IMR-90 (cell line): ENCODE results near the gene KRTAP20-1. TPM values are rescaled to one million over a fixed set of nuclear protein-coding genes. Genes with fewer than 3 reads are reported as not detected.

Source experiments
- ATAC-seq: fragments of 200-7000 bp; cut with Tn5 transposase; 2 replicates; pipeline ENCODE4 v1.9.1; 2020; ENCODE audit warnings: low read depth, mild to moderate bottlenecking, moderate library complexity
- BruUV-seq: library from RNA; stranded (reverse); fragments of 400-500 nt; replicated peaks from 2 replicates; lab custom pipeline; 2021; lab: Mats Ljungman, UMichigan
- CTCF ChIA-PET: fragments of 300-600 bp; formaldehyde crosslinking; extraction: SDS; loops from one replicate; lab custom pipeline; 2021; ENCODE audit warnings: antibody characterized with exemption; lab: Yijun Ruan, JAX
- POLR2A ChIA-PET: fragments of 300-600 bp; sonication (Branson Sonifier 250); formaldehyde crosslinking; loops from one replicate; lab custom pipeline; 2022; ENCODE audit warnings: antibody characterized with exemption; ENCODE audit not compliant: unreplicated experiment; lab: Charles Lee
- DNase-seq: peaks from one replicate; pipeline ENCODE4 v3.0.0; 2013
- H2AFZ ChIP-seq: replicated peaks from 2 replicates; pipeline ENCODE3; 2013; ENCODE audit warnings: low read length, mild to moderate bottlenecking; ENCODE audit not compliant: poor library complexity
- H2AK5ac ChIP-seq: 2 replicates; pipeline ENCODE4 v1.6.1; 2013; ENCODE audit warnings: low read depth, low read length, inconsistent platforms
- H2AK9ac ChIP-seq: replicated peaks from 2 replicates; pipeline ENCODE3; 2013; ENCODE audit warnings: mild to moderate bottlenecking, low read depth, low read length, moderate library complexity; ENCODE audit not compliant: poor library complexity
- H2BK120ac ChIP-seq: 2 replicates; pipeline ENCODE4 v1.6.1; 2013; ENCODE audit warnings: low read depth, low read length, inconsistent platforms
- H2BK15ac ChIP-seq: 3 replicates; pipeline ENCODE4 v1.6.1; 2013; ENCODE audit warnings: low read depth, low read length, inconsistent platforms
- H2BK20ac ChIP-seq: 2 replicates; pipeline ENCODE4 v1.6.1; 2013; ENCODE audit warnings: low read depth, mild to moderate bottlenecking, inconsistent platforms, low read length, moderate library complexity
- H2BK5ac ChIP-seq: 2 replicates; pipeline ENCODE4 v1.6.1; 2013; ENCODE audit warnings: mild to moderate bottlenecking, low read depth, low read length, inconsistent platforms; ENCODE audit not compliant: poor library complexity, severe bottlenecking
- H3K14ac ChIP-seq: replicated peaks from 2 replicates; pipeline ENCODE4 v1.6.1; 2013; ENCODE audit warnings: low read depth, low read length, inconsistent platforms
- H3K18ac ChIP-seq: 2 replicates; pipeline ENCODE4 v1.6.1; 2013; ENCODE audit warnings: low read depth, low read length, control low read depth
- H3K23ac ChIP-seq: 2 replicates; pipeline ENCODE4 v1.6.1; 2013; ENCODE audit warnings: low read depth, low read length, inconsistent platforms
- H3K27ac ChIP-seq: 2 replicates; pipeline ENCODE4 v1.5.1; 2013; ENCODE audit warnings: mild to moderate bottlenecking, control low read depth, low read length; ENCODE audit not compliant: insufficient read depth
- H3K27me3 ChIP-seq: 2 replicates; pipeline ENCODE4 v1.6.1; 2013; ENCODE audit warnings: low read length; ENCODE audit not compliant: control insufficient read depth, insufficient read depth
- H3K36me3 ChIP-seq: 2 replicates; pipeline ENCODE4 v1.6.1; 2013; ENCODE audit warnings: low read length, mixed read lengths; ENCODE audit not compliant: control insufficient read depth, insufficient read depth
- H3K4ac ChIP-seq: 2 replicates; pipeline ENCODE4 v1.6.1; 2013; ENCODE audit warnings: low read depth, low read length, inconsistent platforms
- H3K4me1 ChIP-seq: 2 replicates; pipeline ENCODE4 v1.6.1; 2013; ENCODE audit warnings: low read length, mixed read lengths; ENCODE audit not compliant: control insufficient read depth, insufficient read depth
- H3K4me2 ChIP-seq: 2 replicates; pipeline ENCODE4 v1.6.1; 2013; ENCODE audit warnings: low read depth, mild to moderate bottlenecking, control low read depth, low read length, moderate library complexity
- H3K4me3 ChIP-seq: 2 replicates; pipeline ENCODE4 v1.5.1; 2013; ENCODE audit warnings: low read depth, mild to moderate bottlenecking, control low read depth, low read length, moderate library complexity; ENCODE audit not compliant: insufficient read depth
- H3K56ac ChIP-seq: 2 replicates; pipeline ENCODE4 v1.6.1; 2013; ENCODE audit warnings: low read length, inconsistent platforms; ENCODE audit not compliant: insufficient read depth; ENCODE audit errors: extremely low read depth
- H3K79me1 ChIP-seq, 2 experiments: 2 replicates each; pipeline ENCODE4 v1.6.1; 2013; ENCODE audit warnings: low read length in 2 of 2, inconsistent platforms in 1 of 2, low read depth in 1 of 2
- H3K9ac ChIP-seq: 2 replicates; pipeline ENCODE4 v1.6.1; 2013; ENCODE audit warnings: low read depth, low read length, control low read depth
- H3K9me1 ChIP-seq: 2 replicates; pipeline ENCODE4 v1.6.1; 2013; ENCODE audit warnings: low read length, inconsistent platforms; ENCODE audit not compliant: insufficient read depth
- H3K9me3 ChIP-seq: 2 replicates; pipeline ENCODE4 v1.6.1; 2013; ENCODE audit warnings: low read length; ENCODE audit not compliant: control insufficient read depth, insufficient read depth
- H4K20me1 ChIP-seq: 2 replicates; pipeline ENCODE4 v1.6.1; 2013; ENCODE audit warnings: low read length, inconsistent platforms; ENCODE audit not compliant: insufficient read depth
- H4K5ac ChIP-seq: 2 replicates; pipeline ENCODE4 v1.6.1; 2013; ENCODE audit warnings: mild to moderate bottlenecking, low read depth, low read length, control low read depth
- H4K8ac ChIP-seq, 2 experiments: 2 replicates each; pipeline ENCODE4 v1.6.1; 2013; ENCODE audit warnings: low read depth in 2 of 2, low read length in 2 of 2, control low read depth in 1 of 2, inconsistent platforms in 1 of 2
- H4K91ac ChIP-seq: 2 replicates; pipeline ENCODE4 v1.6.1; 2013; ENCODE audit warnings: low read depth, low read length, inconsistent platforms; ENCODE audit not compliant: insufficient read depth
- BHLHE40 ChIP-seq: fragments of 150-350 bp; IDR thresholded peaks from 2 replicates; pipeline ENCODE4 v1.6.1; 2016; ENCODE audit warnings: mild to moderate bottlenecking, low read depth, low read length
- CEBPB ChIP-seq: IDR thresholded peaks from 2 replicates; pipeline ENCODE4 v1.6.1; 2012; ENCODE audit warnings: low read depth, low read length, improper control_type of control experiment
- CHD1 ChIP-seq: IDR thresholded peaks from 2 replicates; pipeline ENCODE4 v1.6.1; 2012; ENCODE audit warnings: low read depth, low read length, improper control_type of control experiment
- CTCF ChIP-seq: conservative IDR thresholded peaks from 2 replicates; pipeline ENCODE4 v1.5.1; 2012; ENCODE audit warnings: mild to moderate bottlenecking, low read depth, low read length, improper control_type of control experiment
- FOS ChIP-seq: fragments of 150-350 bp; IDR thresholded peaks from 2 replicates; pipeline ENCODE4 v1.6.1; 2016; ENCODE audit warnings: low read depth, low read length
- MAFK ChIP-seq: IDR thresholded peaks from 2 replicates; pipeline ENCODE4 v1.6.1; 2012; ENCODE audit warnings: low read depth, low read length, improper control_type of control experiment
- MAZ ChIP-seq: IDR thresholded peaks from 2 replicates; pipeline ENCODE4 v1.6.1; 2012; ENCODE audit warnings: low read depth, mild to moderate bottlenecking, low read length, improper control_type of control experiment, moderate library complexity, borderline replicate concordance
- MXI1 ChIP-seq: IDR thresholded peaks from 2 replicates; pipeline ENCODE4 v1.6.1; 2012; ENCODE audit warnings: low read depth, mild to moderate bottlenecking, low read length, moderate library complexity, borderline replicate concordance
- NFE2L2 ChIP-seq: fragments of 150-350 bp; IDR thresholded peaks from 2 replicates; pipeline ENCODE4 v1.6.1; 2016; ENCODE audit warnings: low read depth, mild to moderate bottlenecking, low read length
- POLR2A ChIP-seq: IDR thresholded peaks from 2 replicates; pipeline ENCODE4 v1.6.1; 2012; ENCODE audit warnings: mild to moderate bottlenecking, low read depth, low read length
- RAD21 ChIP-seq: IDR thresholded peaks from 2 replicates; pipeline ENCODE4 v1.6.1; 2012; ENCODE audit warnings: low read length, improper control_type of control experiment
- RCOR1 ChIP-seq: IDR thresholded peaks from 2 replicates; pipeline ENCODE4 v1.6.1; 2012; ENCODE audit warnings: mild to moderate bottlenecking, low read length, improper control_type of control experiment; ENCODE audit not compliant: insufficient replicate concordance
- RFX5 ChIP-seq: IDR thresholded peaks from 2 replicates; pipeline ENCODE4 v1.8.0; 2012; ENCODE audit warnings: low read depth, mild to moderate bottlenecking, low read length, moderate library complexity
- SMC3 ChIP-seq: fragments of 150-350 bp; IDR thresholded peaks from 2 replicates; pipeline ENCODE4 v1.6.1; 2016; ENCODE audit warnings: low read depth, mild to moderate bottlenecking, antibody characterized with exemption, low read length, moderate library complexity
- USF2 ChIP-seq: fragments of 150-350 bp; IDR thresholded peaks from 2 replicates; pipeline ENCODE4 v1.6.1; 2017; ENCODE audit warnings: mild to moderate bottlenecking, antibody characterized with exemption, low read length, low read depth
- dilution Hi-C: fragments of 300-500 bp; cut with HindIII; formaldehyde crosslinking; loops from one replicate; pipeline ENCODE4 v1.14.3; 2018; ENCODE audit warnings: low sequenced_read_pairs; ENCODE audit not compliant: unreplicated experiment
- in situ Hi-C: fragments of 300-500 bp; cut with MboI; formaldehyde crosslinking; loops from 3 replicates; pipeline ENCODE4 v1.14.3; 2019; ENCODE audit warnings: low sequenced_read_pairs, inconsistent platforms, mixed read lengths
- intact Hi-C: fragments of 100-400 bp; cut with micrococcal nuclease; formaldehyde crosslinking; loops from 2 replicates; pipeline ENCODE4 v1.10.0; 2022
- polyA plus RNA-seq, 3 experiments: library from polyadenylated mRNA; depleted of rRNA; stranded (reverse); fragments of >200 nt; gene quantifications; 2 replicates each; pipeline ENCODE4 v1.2.3, GENCODE V29; 2012; ENCODE audit warnings: low replicate concordance in 1 of 3
- total RNA-seq: library from RNA; depleted of rRNA; stranded (reverse); fragments of >200 nt; gene quantifications from 2 replicates; pipeline ENCODE4 v1.2.3, GENCODE V29; 2012
- TF ChIP-seq, protein P1 (sequence below): fragments of 150-350 bp; IDR thresholded peaks from 2 replicates; pipeline ENCODE4 v1.6.1; 2016; ENCODE audit warnings: low read depth, mild to moderate bottlenecking, low read length, moderate library complexity, borderline replicate concordance

KRTAP20-1 gene
- total and polyA plus RNA-seq, 2 of the 4 experiments (the other 2 are of a cell fraction), result not detected

- Histone ChIP-seq H2BK20ac (no peak within 1 kb of the TSS), H2AK9ac (no peak within 1 kb of the TSS), H3K9me3 (peaks cover 7% of the 10 kb centered on the region), H3K4me3 (no peak within 1 kb of the TSS), H3K27me3 (no peaks in the 10 kb centered on the region), H2BK5ac (no peak within 1 kb of the TSS), H2AK5ac (no peak within 1 kb of the TSS), H2BK15ac (no peak within 1 kb of the TSS), H2AFZ (no peak within 1 kb of the TSS), H3K4me2 (no peak within 1 kb of the TSS), H4K5ac (no peak within 1 kb of the TSS), H3K4ac (no peak within 1 kb of the TSS), H3K23ac (no peak within 1 kb of the TSS), H3K14ac (no peak within 1 kb of the TSS), H3K4me1 (no peaks in the 10 kb centered on the region), H4K20me1 (no peaks in the 10 kb centered on the region), H3K27ac (no peak within 1 kb of the TSS), H4K8ac (no peak within 1 kb of the TSS), H3K36me3 (no peaks in the 10 kb centered on the region), H3K9ac (no peak within 1 kb of the TSS), H2BK120ac (no peak within 1 kb of the TSS), H3K18ac (no peak within 1 kb of the TSS), H3K9me1 (no peaks in the 10 kb centered on the region), H4K91ac (no peak within 1 kb of the TSS), H3K79me1 (no peaks in the 10 kb centered on the region), H3K56ac (no peak within 1 kb of the TSS)
- intact Hi-C loops (no loop called here), dilution Hi-C loops (no loop called here), in situ Hi-C loops (no loop called here)
- no TSS peak for BruUV-seq
- TF ChIP-seq POLR2A (no peak), CEBPB (no peak), RCOR1 (no peak), CTCF (no peak), MXI1 (no peak), RAD21 (no peak), NFE2L2 (no peak), MAZ (no peak), MAFK (no peak), USF2 (no peak), CHD1 (no peak), RFX5 (no peak), BHLHE40 (no peak), FOS (no peak), SMC3 (no peak)
- TF ChIP-seq, protein P1, sequence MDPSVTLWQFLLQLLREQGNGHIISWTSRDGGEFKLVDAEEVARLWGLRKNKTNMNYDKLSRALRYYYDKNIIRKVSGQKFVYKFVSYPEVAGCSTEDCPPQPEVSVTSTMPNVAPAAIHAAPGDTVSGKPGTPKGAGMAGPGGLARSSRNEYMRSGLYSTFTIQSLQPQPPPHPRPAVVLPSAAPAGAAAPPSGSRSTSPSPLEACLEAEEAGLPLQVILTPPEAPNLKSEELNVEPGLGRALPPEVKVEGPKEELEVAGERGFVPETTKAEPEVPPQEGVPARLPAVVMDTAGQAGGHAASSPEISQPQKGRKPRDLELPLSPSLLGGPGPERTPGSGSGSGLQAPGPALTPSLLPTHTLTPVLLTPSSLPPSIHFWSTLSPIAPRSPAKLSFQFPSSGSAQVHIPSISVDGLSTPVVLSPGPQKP, result no peak
- ChIA-PET POLR2A (no interaction called here), CTCF (no interaction called here)
- ATAC-seq, result no peak
- no peak for DNase-seq
Observed at GRCh38 chr21:30590297-30590696, 25.9 kb upstream of the KRTAP20-1 start, which contains the start of gene KRTAP22-2. TSS of gene KRTAP22-2 (minus strand) at chr21:30590397.
